Gastroesophageal sphincter (tissue), 3 donors: Measurements from ENCODE around the gene CPT1B.

Source experiments
- CTCF ChIP-seq, 4 experiments: fragments of 200-600 bp in 2 of 4; fragments of 450-650 bp in 2 of 4; sonication (generic) in 1 of 4; IDR thresholded peaks; one replicate each; pipeline ENCODE4 v1.5.1; 2017 to 2019; ENCODE audit warnings: antibody characterized with exemption in 4 of 4, mild to moderate bottlenecking in 2 of 4, moderate library complexity in 2 of 4
- POLR2A ChIP-seq, 2 donors: fragments of 450-650 bp; IDR thresholded peaks; one replicate each; pipeline ENCODE4 v1.6.1; 2017; ENCODE audit warnings: antibody characterized with exemption in 2 of 2, mild to moderate bottlenecking in 2 of 2, moderate library complexity in 1 of 2
- POLR2AphosphoS5 ChIP-seq: sonication (generic); formaldehyde crosslinking; IDR thresholded peaks from one replicate; pipeline ENCODE4 v1.6.1; 2017; ENCODE audit warnings: antibody characterized with exemption

DNA sequence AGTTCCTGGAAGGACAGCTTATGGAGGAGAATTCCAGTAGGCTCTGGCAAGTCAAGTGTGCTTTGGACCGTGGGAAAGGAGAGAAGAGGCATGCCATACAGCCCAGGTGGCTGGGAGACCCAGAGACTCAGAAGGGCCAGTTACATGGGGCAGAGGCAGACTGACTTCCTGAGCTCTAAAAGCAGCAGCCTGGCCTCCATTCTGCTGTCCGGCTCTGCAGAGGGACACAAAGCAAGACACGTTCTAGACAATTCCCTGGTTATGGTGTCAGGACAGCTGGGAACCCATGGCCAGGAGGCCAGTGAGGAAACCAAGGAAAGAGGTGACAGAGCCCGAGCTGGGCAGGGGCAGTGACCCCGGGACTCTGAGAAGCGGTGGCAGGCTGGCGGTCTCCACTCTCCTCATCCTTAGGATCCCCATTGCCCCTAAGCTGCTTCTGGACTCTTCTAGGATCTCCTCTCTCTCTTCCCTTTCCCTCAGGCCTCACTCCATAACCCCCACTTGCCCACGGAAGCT lies 2.7 kb downstream of the CPT1B start:
- no peak for TF ChIP-seq CTCF (IDR thresholded peaks at IDR 0.05)
- no peak for TF ChIP-seq POLR2A (IDR thresholded peaks at IDR 0.05)
- TF ChIP-seq POLR2AphosphoS5 = no peak
